ENCODE results near the gene CEBPA. TPM values are rescaled to one million over a fixed set of nuclear protein-coding genes. Genes with fewer than 3 reads are reported as not detected.

Gene CEBPA
- polyA plus RNA-seq, 1 donor, result 4.3 TPM

DNA sequence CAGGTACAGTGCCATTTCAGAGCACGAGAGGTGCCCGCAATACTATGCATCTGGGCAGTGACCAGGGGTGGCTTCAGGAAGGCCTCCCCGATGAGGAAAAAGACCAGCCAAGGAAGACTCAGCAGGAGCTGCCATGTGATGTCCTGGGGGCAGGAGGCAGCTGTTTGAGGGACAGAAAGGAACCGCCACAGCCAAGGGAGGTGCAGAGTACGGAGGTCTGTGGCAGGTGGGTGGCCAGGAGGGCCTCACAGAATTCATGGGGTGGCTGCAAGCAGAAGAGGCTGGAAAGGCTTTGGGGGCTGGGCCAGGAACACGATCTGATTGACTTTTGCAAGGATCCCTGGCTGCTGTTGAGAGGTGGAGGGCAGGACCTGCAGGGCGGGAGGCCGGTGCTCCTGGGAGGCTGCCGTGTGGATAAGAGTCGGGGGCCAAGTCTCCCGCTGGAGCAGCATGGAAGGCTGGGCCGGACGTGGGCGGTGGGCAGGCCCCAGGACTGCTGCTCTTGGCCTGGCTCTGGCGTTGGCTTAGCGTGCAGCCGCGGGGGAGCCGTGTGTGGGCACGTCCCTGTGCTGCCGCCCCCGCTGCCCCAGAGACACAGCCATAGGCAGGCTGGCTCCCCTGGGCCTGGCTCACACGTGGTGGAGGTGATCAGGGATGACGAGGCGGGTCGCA lies 29.1 kb downstream of the CEBPA start:
- DNase-seq, result no peak

DNA sequence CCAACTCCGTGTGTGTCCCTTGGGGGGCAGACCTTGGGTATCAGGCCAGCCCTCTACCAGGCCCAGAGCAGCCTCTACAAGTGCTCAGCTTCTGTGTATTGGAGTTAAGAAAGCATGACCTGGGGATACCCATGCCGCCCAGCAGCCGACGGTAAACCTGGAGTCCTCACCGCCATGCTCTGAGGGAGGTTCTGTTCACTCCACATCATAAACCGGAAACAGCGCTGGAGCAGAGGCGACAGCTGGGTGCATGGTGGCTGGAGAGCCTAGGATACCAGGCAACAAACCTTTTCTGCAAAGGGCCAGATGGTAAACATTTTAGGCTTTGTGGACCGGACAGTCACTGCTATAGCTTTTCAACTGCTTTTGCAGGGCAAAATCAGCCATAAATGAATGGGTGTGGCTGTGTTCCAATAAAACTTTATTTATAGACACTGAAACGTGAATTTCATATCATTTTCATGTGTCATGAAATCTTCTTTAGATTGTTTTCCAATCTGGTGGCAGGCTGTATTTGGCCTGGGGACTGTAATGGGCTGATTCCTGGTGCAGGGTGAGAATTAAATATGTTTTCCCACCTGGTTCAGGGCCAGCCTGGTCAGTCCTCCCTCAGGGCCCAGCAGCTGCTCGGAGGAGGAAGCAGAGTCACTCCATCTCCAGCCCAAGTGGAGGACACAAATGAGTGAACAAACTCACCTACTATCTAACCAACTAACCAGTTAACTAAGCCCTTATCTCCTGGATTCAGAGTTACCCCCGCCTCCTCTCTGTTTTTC lies 30.9 kb downstream of the CEBPA start:
- DNase-seq, result no peak

DNA sequence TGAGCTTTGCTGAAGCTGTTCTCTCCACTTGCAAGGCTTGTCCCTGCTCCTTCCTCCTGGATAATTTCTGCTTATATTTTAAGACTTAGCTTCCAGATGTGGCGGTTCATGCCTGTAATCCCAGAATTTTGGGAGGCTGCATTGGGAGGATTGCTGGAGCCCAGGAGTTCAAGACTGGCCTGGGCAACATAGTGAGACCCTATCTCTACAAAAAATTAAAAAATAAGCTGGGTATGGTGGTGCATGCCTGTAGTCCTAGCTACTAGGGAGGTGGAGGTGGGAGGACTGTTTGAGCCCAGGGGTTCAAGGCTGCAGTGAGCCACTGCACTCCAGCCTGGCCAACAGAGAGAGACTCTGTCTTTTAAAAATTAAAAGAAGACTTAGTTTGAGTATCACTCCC lies 31.6 kb downstream of the CEBPA start:
- no peak for DNase-seq

DNA sequence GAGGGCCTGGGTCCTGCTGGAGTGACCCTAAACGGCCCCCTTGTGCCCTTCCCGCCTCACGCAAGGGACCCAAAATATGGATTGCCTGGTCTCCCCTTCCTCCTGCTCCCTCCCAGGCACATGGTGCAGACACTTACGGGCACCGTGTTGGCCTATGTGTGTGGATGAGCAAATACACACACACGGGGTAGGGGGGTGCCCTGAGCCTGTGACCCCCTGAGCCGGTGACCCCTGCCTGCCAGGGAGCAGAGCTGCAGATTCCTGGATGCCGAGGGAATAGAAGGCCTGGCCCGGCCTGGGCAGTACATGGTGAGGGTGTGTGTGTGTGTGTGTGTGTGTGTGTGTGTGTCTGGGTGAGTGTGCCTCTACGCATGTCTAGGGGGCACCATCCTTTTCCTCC lies 33.3 kb downstream of the CEBPA start:
- no peak for DNase-seq

DNA sequence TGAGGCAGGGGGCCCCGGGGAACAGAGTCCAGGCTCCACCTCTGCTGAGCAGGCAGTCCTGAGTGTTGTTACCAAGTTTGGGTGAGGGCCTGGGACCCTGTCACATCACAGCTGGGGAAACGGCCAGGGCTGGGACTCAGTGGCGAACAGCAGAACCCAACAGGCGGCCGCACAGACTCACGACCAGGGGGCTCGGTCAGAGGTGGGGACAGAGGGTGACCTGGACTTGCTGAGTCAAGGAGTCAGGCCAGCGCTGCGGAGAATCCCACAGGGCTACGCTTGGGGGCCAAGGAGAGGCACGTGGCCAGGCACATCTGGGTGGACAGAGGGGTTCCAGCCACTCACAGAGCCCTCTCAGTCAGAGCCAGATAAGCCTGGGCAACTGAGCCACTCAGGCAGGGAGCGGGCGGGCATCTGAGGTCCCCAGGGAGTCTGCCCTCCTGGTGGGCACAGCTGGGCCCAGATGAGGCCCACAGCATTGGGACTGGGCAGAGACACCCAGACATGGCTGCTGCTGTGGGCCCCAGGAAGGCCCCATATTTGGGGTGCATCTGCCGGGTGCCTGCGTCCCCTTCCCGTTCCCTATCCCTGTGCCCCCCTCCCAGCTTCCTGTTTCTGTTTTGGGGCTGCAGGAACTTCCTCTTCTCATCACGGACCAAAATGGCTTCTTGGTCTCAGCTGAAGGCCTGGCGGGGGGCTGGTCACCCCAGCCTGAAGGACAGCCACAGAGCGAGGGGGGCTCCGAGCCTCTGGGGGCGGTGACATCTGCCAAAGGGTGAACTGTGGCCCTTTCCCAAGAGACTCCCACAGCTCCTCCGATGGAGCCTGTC lies 34.0 kb downstream of the CEBPA start:
- no peak for DNase-seq

DNA sequence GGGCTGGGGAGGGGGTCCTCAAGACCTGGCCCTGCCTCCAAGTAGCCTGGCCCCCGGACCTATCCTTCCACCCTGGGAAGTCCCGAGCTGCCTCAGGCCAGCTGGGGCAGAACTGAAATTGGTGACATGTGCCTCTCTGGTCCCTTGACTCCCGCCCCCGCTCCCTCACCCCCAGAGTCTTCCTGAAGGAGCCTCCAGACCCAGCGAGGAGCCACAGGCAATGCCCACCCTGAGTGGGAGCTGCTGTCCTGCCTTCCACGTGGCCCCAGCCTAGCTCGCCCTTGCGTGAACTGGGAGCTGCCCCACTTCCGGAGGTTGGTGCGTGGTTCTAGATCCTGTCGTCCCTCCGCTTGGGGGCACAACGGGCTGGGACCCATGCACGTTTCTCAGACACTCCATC lies 34.6 kb downstream of the CEBPA start:
- no peak for DNase-seq

DNA sequence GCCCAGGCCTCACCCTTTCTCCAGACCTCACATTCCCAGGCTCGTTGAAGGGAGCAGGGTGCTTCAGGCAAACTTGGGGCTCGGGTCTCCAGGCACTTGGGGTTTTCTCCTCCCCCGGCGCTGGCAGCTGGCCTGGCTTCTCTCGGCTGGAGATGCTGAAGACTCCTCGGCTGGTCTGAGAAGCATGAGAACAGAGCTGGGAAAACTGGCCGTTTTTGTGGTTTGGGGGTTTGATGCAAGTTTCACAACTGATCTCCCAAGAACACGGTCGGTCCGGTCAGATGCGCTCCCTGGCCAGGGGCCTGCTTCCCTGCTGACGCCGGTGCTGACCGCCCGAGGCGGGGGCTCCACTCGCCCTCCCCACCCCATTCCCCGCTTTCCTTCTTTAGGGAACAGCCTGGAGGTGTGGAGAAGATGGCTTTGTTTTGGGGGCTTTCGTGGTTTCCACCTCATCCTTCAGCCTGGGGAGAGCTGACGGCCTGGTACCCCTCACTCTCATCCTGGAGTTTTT lies 35.3 kb downstream of the CEBPA start:
- no peak for DNase-seq

DNA sequence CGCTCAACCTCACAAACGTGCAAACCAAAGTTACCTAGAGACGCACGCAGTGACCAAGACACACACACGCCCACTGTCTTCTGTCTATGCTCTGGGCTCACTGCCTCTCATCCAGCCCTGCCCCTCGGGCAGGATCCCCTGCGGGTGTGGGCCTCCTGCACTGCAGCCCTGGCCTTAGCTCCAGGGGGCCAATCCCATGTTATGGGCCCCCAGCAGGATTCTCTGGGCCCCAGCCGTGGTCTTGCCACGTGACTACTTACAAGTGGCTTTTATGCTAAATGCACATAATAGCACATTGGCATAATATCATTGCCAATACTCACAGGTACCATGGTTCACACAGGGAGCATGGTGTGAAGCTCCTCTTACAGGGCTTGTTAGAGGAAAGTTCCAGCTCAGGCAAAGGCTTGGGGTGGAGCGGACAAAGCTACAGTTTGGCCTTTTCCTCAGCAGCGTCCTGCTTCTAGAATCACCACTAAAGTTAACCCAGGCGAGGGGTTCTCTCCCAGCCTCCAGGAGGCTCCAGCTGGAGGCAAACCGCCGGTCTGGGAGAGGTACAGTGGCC lies 37.4 kb downstream of the CEBPA start:
- no peak for DNase-seq

DNA sequence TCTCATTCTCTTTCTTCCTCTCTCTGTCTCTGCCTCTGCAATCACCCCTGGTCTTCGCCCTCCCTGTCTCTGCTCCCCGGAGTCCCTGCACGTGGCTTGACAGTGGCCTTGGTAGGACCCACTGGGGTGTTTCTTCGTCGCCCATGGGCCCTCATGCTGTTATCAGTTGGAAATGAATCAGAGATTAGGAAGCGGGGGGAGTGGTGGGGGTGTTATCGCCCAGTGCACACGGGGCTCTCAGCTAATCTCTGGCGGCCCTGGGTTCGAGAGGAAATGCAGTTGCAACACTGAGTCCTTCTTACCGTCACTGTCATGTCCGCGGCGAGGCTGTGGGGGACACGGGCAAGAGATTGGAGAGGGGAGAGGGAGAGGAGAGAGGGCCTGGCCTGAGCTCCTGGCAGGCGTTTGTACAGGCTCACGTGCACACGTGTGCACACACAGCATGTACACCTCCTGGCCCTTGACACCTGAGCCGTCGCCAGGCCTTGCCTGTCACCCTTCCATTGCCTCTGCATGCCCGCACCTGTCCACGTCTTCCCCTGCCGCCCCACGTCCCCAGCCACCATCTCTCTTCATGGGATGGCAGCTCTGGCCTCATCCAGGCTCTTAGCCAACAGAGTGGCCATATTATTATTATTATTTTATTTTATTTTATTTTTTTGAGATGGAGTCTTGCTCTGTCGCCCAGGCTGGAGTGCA lies 38.9 kb downstream of the CEBPA start:
- DNase-seq, result no peak

DNA sequence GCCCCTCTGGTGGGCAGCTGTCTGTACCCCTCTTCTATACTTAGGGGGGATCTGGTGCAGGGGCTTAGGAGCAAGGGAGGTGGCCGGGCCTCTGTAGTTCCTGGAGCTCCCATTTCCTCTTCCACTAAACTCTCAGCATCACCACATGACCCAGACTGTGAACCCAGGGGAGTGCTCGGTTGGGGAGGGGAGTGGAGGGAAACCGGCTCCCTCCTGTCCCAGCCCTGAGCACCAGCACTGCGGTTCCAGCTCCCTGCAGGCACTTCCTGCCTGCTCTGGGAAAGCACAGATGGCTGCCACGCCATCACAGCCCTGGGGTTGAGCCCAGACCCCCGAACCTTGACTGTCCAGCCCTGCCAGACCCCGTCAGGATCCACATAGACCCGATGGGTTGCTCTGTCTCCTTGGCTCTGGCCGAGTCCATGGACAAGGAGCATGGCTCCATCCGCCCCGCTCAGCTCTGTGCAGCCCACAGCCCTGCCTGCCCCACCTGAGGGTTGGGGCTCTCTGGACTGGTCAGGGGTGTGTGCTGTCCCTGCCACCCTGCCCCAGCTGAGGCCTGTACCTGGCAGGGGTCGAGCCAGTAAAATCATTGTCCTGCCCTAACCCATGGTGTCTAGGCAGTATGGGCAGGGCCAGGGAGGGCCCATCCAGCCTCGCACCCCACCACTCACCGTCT lies 40.7 kb downstream of the CEBPA start:
- no peak for DNase-seq

DNA sequence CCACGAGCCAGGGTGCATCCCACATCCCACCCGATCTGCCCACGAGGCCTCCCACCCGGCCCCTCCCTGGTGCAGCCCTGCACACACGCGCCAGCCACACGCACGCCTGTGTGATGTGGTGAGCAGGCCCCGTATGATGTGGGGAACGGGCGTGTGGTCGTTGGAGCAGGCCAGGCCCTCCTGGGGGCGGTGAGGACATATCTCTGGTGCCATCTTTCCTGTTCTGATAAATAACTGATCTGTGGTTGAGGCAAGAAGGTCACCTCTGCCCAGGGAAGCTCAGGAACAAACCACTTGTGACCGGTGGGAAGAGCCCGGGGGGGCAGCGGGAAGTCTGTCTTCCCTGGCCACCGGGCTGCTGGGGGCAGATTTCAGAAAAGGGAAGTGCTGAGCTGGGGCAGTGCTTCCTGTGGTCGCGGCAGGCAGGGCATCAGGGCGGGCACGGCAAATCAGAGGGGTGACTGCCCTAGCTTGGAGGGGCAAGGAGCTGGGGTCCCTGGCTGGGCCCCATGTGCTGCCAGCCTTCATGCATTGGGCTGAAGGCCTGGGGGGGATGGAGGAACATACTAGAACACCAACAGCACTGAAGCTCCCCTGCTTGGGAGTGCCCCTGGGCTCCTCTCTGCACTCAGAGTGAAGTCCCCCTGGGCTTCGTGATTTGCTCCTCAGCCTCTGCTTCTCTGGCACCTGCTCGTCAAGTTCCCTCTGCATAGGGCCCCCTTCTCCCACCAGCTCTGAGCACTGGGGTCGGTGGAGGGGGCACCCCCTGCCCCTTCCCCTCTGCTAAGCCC lies 41.5 kb downstream of the CEBPA start:
- DNase-seq, result no peak

DNA sequence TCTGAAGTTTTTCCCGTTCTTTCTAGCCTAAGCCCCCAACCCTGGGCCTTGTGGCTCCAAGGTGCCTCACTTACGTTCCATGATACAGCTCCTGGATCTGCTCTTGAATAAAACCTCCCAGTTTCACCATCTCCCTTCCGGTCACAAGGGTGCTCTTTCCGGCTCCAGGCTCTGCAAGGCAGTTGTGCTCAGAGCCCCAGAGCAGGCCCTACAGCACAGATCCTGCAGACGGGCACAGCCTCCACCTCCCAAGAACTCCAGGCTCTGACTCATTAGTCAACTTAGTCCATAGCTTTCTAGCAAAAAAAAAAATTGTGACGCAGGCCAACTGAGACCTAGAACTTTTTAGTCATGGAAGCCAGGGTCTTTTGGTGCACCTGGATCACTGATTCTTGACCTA lies 42.8 kb downstream of the CEBPA start:
- no peak for DNase-seq

DNA sequence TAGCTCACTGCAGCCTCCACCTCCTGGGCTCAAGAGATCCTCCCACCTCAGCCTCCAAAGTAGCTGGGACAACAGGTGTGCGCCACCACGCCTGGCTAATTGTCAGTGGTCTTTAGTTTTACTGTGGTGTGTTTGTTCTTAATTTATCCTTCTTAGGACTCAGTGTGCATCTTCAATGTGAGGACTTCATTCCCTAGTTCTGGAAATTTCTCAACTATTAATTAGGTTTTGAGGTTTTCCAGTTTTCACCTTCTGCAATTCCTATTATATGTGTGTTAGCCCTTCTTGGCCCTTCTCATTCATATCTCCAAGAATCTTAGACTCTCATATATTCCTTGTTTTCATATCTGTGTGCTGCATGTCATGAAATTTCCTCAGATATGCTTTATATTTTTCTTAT lies 44.5 kb downstream of the CEBPA start:
- no peak for DNase-seq

DNA sequence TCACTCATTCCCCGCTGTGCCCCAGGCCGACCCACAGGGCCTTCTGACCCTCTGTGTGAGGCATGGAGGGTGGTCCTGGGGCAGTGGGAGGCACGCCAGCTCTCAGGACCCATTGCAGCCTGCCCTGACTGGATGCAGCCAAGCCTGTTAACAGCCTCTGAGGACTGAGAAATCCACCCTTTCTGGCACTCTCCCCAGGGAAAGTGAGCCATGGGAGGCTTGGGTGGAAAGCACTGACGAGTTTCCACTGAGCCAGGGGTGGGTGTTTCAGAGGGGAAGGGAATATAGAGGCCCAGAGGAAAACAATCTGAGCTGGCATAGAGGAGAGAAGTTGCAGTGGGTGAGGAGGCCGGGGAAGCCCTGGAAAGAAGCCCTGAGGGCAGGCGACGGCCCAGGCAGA lies 46.1 kb downstream of the CEBPA start:
- no peak for DNase-seq

DNA sequence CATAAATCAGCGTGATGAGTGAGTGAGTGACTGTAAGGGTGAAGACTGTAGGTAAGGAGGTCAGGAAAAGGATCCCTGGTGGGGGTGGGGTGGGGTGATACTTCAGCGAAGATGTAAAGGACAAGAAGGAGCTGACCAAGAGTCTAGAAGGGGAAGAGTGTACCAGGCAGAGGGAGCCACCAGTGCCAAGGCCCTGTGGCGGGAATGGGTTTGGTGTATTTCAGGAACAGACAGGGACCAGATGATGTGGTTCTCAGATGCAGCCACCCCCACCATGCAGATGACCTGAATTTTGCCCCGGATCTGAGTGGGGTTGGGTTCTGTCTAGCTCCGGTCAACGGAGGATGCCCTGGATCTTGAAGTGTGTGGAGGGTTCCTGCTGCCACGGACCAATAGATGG lies 46.6 kb downstream of the CEBPA start:
- no peak for DNase-seq

DNA sequence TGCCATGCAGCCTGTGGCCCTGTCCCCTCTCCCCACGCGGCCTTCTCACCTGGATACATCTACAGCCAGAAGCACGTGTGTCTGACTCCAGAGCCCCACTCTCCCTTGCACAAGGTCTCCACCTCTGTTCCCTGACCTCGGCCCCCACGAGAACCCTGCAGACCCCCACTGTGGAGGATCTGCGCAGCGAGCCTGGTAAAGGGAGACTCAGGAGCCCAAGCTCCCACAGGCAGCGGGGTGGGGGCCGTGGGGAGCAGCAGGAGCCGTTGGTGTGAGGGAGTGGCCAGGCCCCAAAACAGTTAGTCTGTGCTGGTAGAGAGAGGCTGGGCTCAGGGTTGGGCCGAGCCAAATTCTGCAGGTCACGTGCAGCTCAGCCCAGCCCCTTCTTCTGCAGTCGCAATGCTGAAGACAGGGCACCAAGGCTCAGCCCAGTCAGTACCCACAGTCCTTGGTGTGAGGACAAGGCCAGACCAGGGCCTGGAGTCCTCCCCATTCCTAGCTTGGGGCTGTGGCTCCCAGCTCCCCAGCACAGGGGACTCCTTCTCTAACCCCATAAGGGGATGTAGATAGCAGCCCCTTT lies 48.0 kb downstream of the CEBPA start:
- DNase-seq, result no peak

DNA sequence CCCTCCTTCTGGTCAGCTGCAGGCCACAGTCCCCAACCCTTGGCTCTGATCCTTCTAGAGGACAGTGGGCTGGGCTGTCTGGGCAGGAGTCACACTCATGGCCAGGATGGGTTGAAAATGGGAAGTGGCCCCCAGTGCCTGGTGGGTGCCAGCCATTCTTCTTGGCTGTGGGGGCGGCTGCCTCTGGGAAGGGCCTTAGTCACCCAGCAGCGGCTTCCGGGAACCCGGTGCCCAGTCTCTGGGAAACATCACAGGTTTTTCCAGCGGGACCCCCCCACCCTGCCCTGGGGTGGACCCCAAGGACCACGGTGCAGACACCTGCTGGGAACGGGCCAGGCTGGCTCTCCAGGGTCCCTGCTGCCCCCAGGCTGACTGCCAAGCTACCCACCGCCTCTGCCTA lies 49.4 kb downstream of the CEBPA start:
- no peak for DNase-seq

DNA sequence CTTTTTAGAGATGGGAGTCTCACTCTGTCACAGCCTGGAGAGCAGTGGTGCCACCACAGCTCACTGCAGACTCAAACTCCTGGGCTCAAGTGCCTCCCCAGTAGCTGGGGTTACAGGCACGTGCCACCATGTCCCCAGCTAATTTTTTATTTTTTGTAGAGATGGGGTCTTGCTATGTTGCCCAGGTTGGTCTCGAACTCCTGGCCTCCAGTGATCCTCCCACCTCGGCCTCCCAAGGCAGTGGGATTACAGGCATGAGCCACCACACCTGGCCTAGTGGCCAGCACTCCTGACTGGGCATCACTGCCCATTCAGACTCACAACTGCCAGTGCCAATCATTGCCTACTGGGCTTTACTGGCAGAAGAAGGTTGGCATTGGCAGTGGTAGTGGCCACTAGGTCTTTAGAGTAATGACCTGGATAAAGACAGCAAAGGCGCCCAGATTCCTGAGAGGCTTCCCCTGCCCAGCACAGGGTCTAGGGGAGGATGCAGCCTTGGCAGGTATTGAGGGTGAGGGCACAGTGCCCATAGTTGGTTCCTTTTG lies 49.8 kb downstream of the CEBPA start:
- no peak for DNase-seq

DNA sequence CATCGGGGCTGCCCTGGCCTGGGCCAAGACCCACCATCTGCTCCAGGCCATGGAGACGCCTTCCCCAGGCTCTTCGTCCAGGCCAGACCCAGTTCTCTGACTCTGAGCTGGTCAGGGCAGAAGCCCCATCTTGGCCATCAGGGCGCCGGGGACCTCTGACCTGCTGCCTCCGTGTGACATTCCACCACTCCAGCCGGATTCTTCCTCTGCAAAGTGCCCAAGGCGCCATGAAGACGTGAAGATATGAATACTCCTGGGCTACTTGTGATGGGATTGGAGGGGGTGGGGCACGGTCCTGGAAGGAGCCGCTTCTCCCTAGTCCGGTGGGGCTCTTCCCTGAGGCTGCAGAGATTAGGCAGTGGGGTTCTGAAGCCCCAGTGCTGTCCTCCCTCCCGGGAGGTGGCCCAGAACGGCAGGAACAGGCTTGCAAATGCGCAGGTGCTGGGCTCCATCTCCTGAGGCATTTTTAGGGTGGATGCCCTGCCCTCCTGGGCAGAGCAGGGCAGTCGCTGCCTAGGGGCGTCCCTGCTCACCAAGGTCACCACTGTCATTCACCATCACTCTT lies 50.7 kb downstream of the CEBPA start:
- DNase-seq, result no peak
